HL-60/S4 (cell line): ENCODE data around the gene FAM3B.

Experiments
- in situ Hi-C: fragments of 300-500 bp; cut with MboI; formaldehyde crosslinking; loops from 2 replicates; pipeline ENCODE4 v1.14.3; 2022; ENCODE audit warnings: low sequenced_read_pairs

FAM3B gene

DNA sequence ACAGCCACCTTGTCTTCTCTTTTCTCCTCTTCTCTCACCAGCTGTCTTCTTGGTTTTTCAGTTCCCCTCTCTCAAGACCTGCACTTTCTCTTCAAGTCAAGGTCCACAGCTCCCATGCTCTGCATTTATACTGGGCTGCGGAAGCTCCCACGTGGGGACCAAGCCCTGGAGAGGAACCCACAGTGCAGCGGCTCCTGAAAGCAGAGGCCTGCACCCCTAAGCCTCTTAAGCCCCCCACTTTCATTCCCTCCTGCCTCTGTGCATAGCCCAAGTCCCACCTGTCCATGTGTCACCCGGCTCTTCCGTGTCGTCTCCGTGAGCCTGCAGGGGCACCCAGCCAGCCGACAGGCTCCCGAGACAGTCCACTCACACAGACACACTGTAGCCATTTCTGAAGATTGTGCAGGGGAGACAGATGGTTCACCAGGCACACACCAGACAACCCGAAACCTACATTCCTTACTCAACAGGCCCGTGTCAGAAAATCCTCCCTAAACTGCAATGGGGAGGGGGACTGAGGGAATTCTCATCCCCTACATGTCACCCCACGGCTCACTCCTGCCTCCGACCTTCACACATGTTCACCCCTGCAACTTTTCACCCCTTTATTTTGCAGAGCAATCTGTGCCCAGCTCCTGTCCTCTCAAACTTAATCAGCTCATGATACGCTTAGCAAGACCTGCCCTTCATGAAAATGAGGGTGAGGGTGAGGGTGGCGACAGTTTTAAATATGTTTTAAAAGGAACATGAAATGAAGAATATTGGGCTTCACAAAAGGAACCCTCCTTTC is 51.5 kb downstream of the FAM3B start:
- in situ Hi-C loops = no loop called here

DNA sequence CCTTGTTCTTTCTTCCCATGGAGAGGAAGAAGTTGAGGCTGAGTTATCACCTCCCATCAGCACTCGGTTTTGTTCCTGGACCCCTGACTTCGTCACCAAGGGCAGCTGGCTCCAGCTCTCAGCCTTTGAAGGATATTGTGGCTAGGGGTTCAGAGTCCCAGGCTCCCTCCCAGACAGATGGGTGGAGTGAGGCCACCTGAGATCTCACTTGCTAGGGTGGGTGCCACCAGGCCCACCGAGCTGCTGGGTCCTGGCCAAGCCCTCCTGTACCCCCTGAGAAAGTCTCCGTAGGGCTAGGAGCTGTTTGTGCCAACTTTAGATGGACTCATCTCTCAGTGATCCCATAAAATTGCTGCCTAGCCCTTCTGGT is 52.1 kb downstream of the FAM3B start:
- in situ Hi-C loops = no loop called here

DNA sequence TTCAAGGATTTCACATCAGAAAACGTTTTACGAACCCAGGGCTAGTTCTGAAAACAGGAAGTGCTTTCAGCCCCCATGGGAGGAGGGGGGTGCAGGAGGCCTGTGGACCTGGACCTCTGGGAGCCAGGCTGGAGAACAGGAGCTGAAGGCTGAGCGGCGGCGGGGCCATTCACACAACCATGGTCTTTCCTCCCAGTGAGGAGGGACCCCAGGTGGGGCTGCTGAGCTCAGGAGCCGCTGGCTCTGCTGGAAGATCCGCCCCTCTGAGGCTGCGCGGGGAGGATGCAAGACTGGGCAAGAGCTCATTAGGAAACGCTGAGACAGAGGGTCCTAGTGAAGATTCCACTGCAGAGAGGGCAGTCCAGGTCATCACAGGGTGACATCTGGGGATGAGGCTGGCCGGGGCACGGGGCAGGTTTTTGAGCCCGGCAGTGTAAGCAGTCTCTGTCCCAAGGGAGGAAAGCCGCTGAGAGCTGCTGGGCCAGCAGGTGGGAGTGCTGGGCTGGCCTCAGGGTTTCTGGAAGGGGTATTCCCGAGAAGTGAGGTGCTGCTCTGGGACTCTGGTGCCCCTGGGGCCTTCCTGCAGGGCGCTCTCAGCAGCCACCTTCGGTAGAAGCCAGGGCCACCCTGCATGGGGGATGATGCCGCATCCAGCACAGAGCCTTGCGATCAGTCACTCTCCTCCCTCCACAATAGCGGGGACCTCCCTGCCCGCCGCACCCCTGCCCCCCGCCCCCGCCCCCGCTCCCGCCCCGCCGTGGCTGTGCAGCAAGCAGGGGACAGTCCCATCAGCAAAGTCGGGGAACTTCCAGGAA is 52.7 kb downstream of the FAM3B start:
- in situ Hi-C loops = no loop called here

DNA sequence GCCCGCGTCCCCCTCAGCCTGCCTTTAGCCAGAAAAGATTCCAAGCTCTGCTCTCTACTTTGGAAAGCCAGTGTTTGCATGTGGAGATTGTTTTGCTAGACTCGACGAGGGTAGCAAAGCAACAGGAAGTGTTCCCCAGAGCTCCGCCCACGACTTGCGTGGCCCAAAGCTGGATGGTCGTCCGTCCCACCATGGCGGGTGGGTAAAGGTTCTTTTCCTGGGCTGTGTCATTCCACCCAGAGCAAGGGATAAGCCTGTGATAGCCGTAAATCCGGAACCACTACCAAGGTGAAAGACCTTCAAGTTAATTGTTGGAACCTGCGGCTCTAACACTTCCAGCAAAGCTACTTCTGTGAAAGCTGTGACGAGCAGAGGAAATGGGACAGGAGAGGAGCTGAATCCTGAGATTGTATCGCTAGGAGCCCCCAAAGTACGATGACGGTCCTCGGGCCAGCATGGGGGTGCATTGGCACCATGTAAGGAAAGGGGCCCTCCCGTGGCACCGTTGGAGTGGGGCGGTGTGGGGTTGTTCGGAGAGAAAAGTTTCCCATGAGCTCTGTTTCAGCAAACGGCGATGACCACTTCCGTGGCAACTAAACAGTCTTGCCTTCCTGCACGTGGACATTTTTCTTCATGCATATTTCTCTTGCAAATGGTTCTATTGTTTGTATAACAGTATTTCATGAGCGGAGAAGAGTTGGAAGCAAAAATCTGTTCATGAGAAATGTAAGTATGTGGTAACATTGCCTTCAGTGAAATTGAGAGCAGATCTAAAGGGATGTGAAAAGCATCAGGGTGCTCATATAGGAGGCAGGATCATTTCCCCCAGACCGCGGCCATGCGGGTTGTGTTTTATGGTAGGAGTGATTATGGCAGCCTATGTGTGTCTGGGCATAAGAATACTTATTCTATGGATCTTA is 53.6 kb downstream of the FAM3B start:
- in situ Hi-C loops = no loop called here

- in situ Hi-C loops = no loop called here
Measured at GRCh38 chr21:41370840-41371684, 54.5 kb downstream of the FAM3B start.

DNA sequence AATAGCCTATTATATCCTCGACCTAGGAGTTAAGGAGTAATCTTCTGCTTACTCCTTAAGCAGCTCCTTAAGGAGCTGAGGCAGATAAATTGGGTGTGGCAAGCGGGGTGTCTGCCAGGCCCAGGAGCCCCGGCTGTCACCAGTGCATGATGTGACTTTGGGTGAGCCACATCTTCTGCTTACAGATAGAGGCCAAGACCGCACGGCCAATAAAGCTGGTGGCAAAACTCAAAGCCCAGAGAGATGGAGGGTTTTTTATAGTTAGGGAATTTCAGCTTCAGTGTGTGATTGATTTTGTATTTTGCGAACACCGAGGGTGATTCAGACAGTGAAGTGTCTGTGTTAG is 55.1 kb downstream of the FAM3B start:
- in situ Hi-C loops = no loop called here

DNA sequence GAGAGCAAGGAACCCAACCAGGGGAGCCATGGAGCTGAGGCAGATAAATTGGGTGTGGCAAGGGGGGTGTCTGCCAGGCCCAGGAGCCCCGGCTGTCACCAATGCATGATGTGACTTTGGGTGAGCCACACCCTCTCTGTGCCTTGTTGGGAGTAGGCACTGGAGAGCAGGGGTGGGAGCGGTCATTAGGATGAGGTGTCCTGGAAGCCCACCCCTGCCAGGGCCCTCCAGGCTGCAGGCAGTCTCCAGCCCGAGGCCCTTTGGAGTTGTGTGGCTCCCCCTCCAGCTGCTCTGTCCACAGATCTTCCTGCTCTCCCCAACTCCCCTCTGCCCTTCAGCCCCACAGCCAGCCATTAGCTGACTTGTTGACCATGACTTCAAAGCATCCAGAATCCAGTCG is 56.7 kb downstream of the FAM3B start:
- in situ Hi-C loops = no loop called here

DNA sequence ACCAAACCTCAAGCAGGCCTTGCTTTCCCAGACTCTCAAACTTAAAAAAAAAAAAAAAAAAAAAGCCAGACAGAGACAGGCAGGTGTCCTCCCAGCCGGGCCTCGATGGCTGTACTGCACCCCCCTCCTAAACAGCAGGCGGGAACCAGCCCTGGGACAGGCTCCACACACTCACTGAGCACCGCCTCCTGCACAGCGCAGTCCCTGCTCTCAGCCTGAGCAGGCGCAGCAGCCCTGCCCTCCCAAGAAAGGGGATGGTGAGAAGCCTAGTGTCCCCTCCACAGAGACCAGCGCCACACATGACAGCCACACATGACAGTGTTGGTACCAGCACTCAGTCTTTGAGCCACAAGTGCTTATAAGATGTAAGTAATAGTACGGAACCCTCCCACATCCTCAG is 57.2 kb downstream of the FAM3B start:
- in situ Hi-C loops = no loop called here

DNA sequence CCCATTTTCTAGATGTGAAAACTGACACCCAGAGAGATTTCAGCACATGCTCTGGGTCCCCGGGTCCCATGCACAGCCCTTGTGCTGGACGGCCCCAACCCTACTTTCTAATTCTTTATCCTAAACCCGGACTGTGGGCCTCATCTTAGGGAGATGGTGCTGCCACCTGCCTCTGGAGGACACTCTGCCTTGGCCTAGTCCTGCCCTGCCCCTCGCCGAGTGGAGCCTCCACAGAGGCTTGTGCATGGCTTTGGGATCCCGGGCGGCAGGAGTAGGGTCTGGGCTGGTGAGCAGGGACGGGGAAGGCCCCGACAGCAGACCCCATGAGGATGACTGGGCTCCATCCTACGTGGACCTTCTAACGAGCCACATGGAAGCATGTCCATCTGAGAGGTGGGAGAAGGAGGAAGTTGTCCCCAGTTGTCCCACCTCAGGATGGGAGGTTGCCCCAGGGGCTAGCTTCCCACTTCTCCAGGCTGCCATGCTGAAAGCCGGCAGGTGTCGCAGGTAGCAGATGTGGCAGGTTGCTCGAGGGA is 57.6 kb downstream of the FAM3B start:
- in situ Hi-C loops = no loop called here

DNA sequence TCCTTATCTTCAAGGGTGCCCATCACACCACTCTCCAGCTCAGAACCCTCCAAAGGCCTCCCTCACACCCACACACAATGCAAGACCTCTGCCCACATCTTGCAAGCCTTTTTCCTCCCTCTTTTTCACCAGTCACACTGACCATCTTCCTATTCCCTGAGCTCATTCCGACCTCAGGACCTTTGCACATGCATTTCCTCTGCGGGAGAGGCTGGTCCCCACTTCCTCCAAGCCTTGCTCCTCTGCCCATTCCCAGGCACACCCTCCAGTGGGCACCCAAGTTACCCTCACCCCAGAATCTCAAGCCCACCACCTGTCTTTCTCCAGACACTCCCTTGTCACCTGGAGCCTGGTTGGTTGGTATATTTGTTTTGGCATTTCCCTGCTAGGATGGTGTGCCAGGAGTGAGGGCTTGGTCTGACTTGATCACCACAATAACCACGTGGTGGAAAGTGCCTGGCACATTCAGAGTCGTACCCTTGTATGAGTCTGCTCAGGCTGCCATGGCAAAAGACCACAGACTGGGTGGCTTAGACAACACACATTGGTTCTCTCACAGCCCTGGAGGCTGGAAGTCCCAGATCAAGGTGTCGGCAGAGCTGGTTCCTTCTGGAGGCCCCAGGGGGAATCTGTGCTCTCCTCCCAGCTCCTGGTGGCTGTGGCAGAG is 58.4 kb downstream of the FAM3B start:
- in situ Hi-C loops = no loop called here

GRCh38 chr21:41375875-41376274 is 59.3 kb downstream of the FAM3B start:
- in situ Hi-C loops = no loop called here

DNA sequence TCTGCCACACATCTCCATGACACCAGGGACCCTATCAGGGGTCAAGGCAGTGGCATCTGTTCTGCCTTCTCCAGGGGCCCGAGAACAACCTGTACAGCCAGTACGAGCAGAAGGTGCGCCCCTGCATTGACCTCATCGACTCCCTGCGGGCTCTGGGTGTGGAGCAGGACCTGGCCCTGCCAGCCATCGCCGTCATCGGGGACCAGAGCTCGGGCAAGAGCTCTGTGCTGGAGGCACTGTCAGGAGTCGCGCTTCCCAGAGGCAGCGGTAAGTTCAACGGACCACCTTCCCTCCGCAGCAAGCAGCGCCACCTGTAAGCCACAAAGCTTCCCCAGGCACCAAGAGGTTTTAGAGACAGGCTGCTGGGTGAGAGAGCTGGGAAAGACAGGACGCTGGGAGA is 61.1 kb downstream of the FAM3B start:
- in situ Hi-C loops = no loop called here

DNA sequence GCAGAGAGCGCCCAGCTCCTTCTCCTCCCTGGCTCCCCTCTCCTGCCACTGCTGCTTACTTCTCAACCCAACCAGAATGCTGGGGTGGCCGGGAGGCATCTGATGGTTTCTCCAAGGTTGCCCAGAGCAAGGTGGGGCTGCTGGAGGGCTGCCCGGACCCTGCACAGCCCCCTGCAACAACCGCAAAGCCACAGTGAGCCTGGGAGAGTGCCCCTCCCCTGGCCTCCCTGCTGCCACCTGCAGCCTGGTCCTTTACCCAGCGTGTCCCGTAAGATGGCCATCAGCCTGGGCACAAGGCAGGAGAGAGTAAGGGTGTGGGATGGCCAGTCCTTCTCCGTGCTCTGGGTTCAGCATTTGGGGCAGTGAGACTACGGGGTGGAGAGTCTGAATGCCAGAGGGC is 62.2 kb downstream of the FAM3B start:
- in situ Hi-C loops = no loop called here

- in situ Hi-C loops = no loop called here
Measured at GRCh38 chr21:41379901-41380300, 63.3 kb downstream of the FAM3B start.

DNA sequence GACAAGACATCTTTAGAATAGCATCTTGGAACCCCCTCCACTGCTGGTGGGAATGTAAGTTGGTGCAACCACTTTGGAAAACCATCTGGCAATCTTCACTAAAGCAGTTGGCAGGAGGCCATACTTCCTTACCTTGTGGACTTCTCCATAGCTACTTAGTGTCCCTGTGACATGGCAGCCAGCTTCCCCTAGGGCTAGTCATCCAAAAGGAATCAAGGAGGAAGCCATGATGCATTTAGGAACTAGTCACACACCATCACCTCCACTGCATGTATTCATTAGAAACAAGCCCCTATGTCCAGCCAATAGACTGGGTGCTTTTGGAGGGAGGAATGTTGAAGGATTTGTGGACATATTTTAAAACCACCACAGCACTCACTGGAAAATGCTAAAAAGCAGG is 65.1 kb downstream of the FAM3B start:
- in situ Hi-C loops = no loop called here

DNA sequence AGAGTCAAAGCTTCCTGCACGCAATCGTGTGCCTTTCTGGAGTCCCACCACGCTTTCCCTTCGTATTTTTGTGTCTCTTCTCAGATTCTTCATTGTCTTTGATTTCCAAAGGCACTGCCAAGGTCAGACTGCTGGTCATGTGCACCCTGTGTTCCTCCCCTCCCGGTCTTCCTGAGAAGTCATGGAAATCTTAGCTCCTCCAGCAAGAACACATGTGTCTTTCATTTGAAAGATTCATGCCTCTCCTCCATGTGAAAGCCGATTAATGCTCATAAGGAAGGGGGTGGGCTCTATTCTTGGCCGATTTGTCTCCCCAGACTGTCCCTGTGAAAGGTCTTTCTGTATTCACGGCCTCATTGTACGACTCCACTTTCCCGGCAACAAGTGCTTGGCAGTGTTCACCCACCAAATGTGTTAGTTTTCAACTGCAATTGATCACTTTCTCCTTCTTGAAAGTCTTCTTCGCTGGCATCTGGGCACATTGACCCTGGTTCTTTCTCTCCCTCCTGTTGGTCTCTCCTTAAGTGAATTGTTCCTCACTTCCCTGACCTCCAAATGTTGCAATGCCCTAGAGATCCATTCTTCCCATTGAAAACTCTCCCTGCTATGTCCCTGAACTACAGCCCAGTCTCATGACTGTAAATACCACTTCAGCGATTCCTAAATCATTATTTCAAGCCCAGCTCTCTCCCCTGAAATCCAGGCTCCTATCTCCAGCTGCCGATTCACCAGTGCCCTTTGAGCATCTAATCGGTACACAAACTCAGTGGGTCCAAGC is 70.6 kb downstream of the FAM3B start:
- in situ Hi-C loops = no loop called here

- in situ Hi-C loops = no loop called here
Measured at GRCh38 chr21:41387824-41388223, 71.2 kb downstream of the FAM3B start.

- in situ Hi-C loops = no loop called here
Measured at GRCh38 chr21:41388259-41388658, 71.7 kb downstream of the FAM3B start.

GRCh38 chr21:41390043-41390639 is 73.5 kb downstream of the FAM3B start:
- in situ Hi-C loops = no loop called here
